ENCODE measurements around the gene GSTM5.

DNA sequence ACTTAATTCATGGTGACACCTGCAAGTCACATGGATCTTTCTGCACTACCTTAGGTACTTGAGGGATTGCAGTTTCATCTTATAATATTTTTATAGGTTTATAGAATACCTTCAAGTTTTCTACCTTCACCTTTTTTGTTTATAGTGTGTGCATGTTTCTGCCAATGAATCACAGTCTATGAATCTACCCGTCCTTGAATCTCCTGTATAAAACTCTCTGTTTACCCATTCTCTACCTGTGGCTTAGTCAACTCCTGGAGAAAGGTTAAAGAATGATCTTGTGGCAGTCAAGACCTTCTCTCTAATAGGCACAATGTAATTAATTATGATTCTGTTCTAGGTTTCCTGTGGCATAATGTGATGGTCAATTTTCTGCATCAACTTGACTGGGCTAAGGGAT, 47.4 kb upstream of the GSTM5 start:
- TF ChIP-seq EZH2 (IDR thresholded peaks at IDR 0.05; ENCODE audit: low read depth, low read length, severe bottlenecking): no peak
- TF ChIP-seq, protein P1, sequence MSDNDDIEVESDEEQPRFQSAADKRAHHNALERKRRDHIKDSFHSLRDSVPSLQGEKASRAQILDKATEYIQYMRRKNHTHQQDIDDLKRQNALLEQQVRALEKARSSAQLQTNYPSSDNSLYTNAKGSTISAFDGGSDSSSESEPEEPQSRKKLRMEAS (IDR thresholded peaks at IDR 0.05): no peak
- no peak for TF ChIP-seq CHD7 (IDR thresholded peaks at IDR 0.05; ENCODE audit: insufficient replicate concordance, low read length)
- no peak for TF ChIP-seq FOSL1 (IDR thresholded peaks at IDR 0.05; ENCODE audit: insufficient read depth, low read depth, low read length)

All from H1 (cell line).